Liver (tissue), 9 donors: ENCODE data around the gene LYRM2. TPM values are rescaled to one million over a fixed set of nuclear protein-coding genes. Genes with fewer than 3 reads are reported as not detected.

Experiments used
- DNase-seq: peaks from one replicate; pipeline ENCODE4 v3.0.0-alpha.2; 2017; ENCODE audit warnings: low spot score
- H3K27ac ChIP-seq, 2 donors: one replicate each; pipeline ENCODE4 v1.7.0; 2013; ENCODE audit warnings: inconsistent platforms in 2 of 2, low read length in 2 of 2, control low read depth in 1 of 2, low read depth in 1 of 2, mild to moderate bottlenecking in 1 of 2
- H3K27me3 ChIP-seq, 4 donors: one replicate each; pipeline versions ENCODE4 v1.6.1 to v1.7.0; 2013; ENCODE audit warnings: low read length in 3 of 4, inconsistent platforms in 1 of 4, mild to moderate bottlenecking in 1 of 4, moderate library complexity in 1 of 4; ENCODE audit not compliant: control insufficient read depth in 4 of 4, insufficient read depth in 4 of 4
- H3K36me3 ChIP-seq, 4 donors: one replicate each; pipeline versions ENCODE4 v1.6.1 to v1.7.0; 2013; ENCODE audit warnings: low read length in 3 of 4, mild to moderate bottlenecking in 3 of 4, low read depth in 1 of 4, moderate library complexity in 1 of 4; ENCODE audit not compliant: control insufficient read depth in 4 of 4, insufficient read depth in 3 of 4
- H3K4me1 ChIP-seq, 4 donors: one replicate each; pipeline versions ENCODE4 v1.6.1 to v1.7.0; 2013; ENCODE audit warnings: low read length in 3 of 4, mild to moderate bottlenecking in 3 of 4, moderate library complexity in 1 of 4; ENCODE audit not compliant: control insufficient read depth in 4 of 4, insufficient read depth in 4 of 4
- H3K4me3 ChIP-seq, 3 donors: one replicate each; pipeline versions ENCODE4 v1.6.1 to v1.7.0; 2013; ENCODE audit warnings: low read length in 3 of 3, control low read depth in 1 of 3, low read depth in 1 of 3, mild to moderate bottlenecking in 1 of 3
- H3K9ac ChIP-seq, 2 donors: one replicate each; pipeline ENCODE4 v1.7.0; 2013; ENCODE audit warnings: low read length in 2 of 2, mild to moderate bottlenecking in 2 of 2, moderate library complexity in 2 of 2, control low read depth in 1 of 2, low read depth in 1 of 2
- H3K9me3 ChIP-seq, 4 donors: one replicate each; pipeline versions ENCODE4 v1.6.1 to v1.7.0; 2013; ENCODE audit warnings: low read length in 3 of 4; ENCODE audit not compliant: control insufficient read depth in 4 of 4
- CTCF ChIP-seq: fragments of 150-350 bp; IDR thresholded peaks from 2 replicates; pipeline ENCODE4 v1.5.1; 2017; ENCODE audit warnings: improper control_type of control experiment, low read depth, low read length; ENCODE audit not compliant: missing input control
- EGR1 ChIP-seq, 2 donors: IDR thresholded peaks; 2 replicates each; pipeline ENCODE4 v1.6.1; 2016 to 2018; ENCODE audit warnings: antibody characterized with exemption in 2 of 2, low read depth in 2 of 2
- FOXA1 ChIP-seq: IDR thresholded peaks from 2 replicates; pipeline ENCODE4 v1.6.1; 2016; ENCODE audit warnings: antibody characterized with exemption
- FOXA2 ChIP-seq: IDR thresholded peaks from 2 replicates; pipeline ENCODE4 v1.6.1; 2016; ENCODE audit warnings: antibody characterized with exemption
- GABPA ChIP-seq, 2 donors: IDR thresholded peaks in 1 of 2; conservative IDR thresholded peaks in 1 of 2; 2 replicates each; pipeline ENCODE4 v1.6.1; 2016; ENCODE audit warnings: antibody characterized with exemption in 2 of 2, mild to moderate bottlenecking in 1 of 2, moderate library complexity in 1 of 2
- HNF4A ChIP-seq, 2 donors: conservative IDR thresholded peaks; 2 replicates each; pipeline ENCODE4 v1.6.1; 2016; ENCODE audit warnings: antibody characterized with exemption in 2 of 2, mild to moderate bottlenecking in 2 of 2
- HNF4G ChIP-seq: IDR thresholded peaks from 2 replicates; pipeline ENCODE4 v1.6.1; 2016; ENCODE audit warnings: antibody characterized with exemption
- JUND ChIP-seq, 2 donors: IDR thresholded peaks; 2 replicates each; pipeline ENCODE4 v1.6.1; 2016; ENCODE audit warnings: antibody characterized with exemption in 2 of 2
- NR2F2 ChIP-seq: IDR thresholded peaks from 2 replicates; pipeline ENCODE4 v1.6.1; 2016; ENCODE audit warnings: antibody characterized with exemption
- RAD21 ChIP-seq, 2 donors: IDR thresholded peaks; 2 replicates each; pipeline ENCODE4 v1.6.1; 2016; ENCODE audit warnings: antibody characterized with exemption in 2 of 2, mild to moderate bottlenecking in 2 of 2
- RXRA ChIP-seq, 2 donors: IDR thresholded peaks; 2 replicates each; pipeline ENCODE4 v1.6.1; 2017 to 2018; ENCODE audit warnings: antibody characterized with exemption in 2 of 2, mild to moderate bottlenecking in 1 of 2
- SP1 ChIP-seq: IDR thresholded peaks from 2 replicates; pipeline ENCODE4 v1.6.1; 2018; ENCODE audit warnings: antibody characterized with exemption, mild to moderate bottlenecking
- TAF1 ChIP-seq: conservative IDR thresholded peaks from 2 replicates; pipeline ENCODE4 v1.6.1; 2016; ENCODE audit warnings: antibody characterized with exemption, mild to moderate bottlenecking
- YY1 ChIP-seq: IDR thresholded peaks from 2 replicates; pipeline ENCODE4 v1.6.1; 2016; ENCODE audit warnings: antibody characterized with exemption, mild to moderate bottlenecking
- ZBTB33 ChIP-seq: IDR thresholded peaks from 2 replicates; pipeline ENCODE4 v1.6.1; 2016; ENCODE audit warnings: antibody characterized with exemption
- WGBS: extraction: QIAGEN DNeasy Blood & Tissue Kit; methylation state at CpG from one replicate; pipeline ENCODE4 v1.1.7; 2013; 5-methylcytosine and 5-hydroxymethylcytosine counted together
- polyA plus RNA-seq, 2 donors: library from polyadenylated mRNA; stranded (reverse) in 1 of 2; unstranded in 1 of 2; fragments of 200-250 nt in 1 of 2; fragments of >200 nt in 1 of 2; fragmentation: Nextera tagmentation in 1 of 2; extraction: Ambion mirVana in 1 of 2; gene quantifications; one replicate each; pipeline versions ENCODE4 v1.2.1 to v1.2.3, GENCODE V29; 2013 to 2015
- total RNA-seq, 2 donors: library from RNA; depleted of rRNA; stranded (reverse); fragments of >200 nt; gene quantifications; one replicate each; pipeline ENCODE4 v1.2.3, GENCODE V29; 2014
- TF ChIP-seq, protein P1 (sequence below): IDR thresholded peaks from 2 replicates; pipeline ENCODE4 v1.6.1; 2016; ENCODE audit warnings: antibody characterized with exemption, mild to moderate bottlenecking
- TF ChIP-seq, protein P2 (sequence below): IDR thresholded peaks from 2 replicates; pipeline ENCODE4 v1.6.1; 2016; ENCODE audit warnings: antibody characterized with exemption
- TF ChIP-seq, protein P3 (sequence below): IDR thresholded peaks from 2 replicates; pipeline ENCODE4 v1.6.1; 2016; ENCODE audit warnings: antibody characterized with exemption
- donor health status: healthy.
- donor health status: healthy.
- donor health status: healthy.
- donor health status: healthy.
- donor health status: healthy.

The LYRM2 gene
- total and polyA plus RNA-seq, 4 donors: 8.9 to 34.7 (median 12.4) TPM

- Histone ChIP-seq H3K36me3 (peaks cover 0 to 23% (median 19%) of the 10 kb centered on the region in 4 donors), H3K4me1 (peaks cover 0 to 15% (median 9%) of the 10 kb centered on the region in 4 donors), H3K9me3 (no peaks in the 10 kb centered on the region), H3K27ac (no peak overlapping the region), H3K4me3 (no peak overlapping the region), H3K27me3 (no peaks in the 10 kb centered on the region), H3K9ac (no peak overlapping the region)
- no peak for TF ChIP-seq JUND (IDR thresholded peaks at IDR 0.05)
- TF ChIP-seq, protein P1, sequence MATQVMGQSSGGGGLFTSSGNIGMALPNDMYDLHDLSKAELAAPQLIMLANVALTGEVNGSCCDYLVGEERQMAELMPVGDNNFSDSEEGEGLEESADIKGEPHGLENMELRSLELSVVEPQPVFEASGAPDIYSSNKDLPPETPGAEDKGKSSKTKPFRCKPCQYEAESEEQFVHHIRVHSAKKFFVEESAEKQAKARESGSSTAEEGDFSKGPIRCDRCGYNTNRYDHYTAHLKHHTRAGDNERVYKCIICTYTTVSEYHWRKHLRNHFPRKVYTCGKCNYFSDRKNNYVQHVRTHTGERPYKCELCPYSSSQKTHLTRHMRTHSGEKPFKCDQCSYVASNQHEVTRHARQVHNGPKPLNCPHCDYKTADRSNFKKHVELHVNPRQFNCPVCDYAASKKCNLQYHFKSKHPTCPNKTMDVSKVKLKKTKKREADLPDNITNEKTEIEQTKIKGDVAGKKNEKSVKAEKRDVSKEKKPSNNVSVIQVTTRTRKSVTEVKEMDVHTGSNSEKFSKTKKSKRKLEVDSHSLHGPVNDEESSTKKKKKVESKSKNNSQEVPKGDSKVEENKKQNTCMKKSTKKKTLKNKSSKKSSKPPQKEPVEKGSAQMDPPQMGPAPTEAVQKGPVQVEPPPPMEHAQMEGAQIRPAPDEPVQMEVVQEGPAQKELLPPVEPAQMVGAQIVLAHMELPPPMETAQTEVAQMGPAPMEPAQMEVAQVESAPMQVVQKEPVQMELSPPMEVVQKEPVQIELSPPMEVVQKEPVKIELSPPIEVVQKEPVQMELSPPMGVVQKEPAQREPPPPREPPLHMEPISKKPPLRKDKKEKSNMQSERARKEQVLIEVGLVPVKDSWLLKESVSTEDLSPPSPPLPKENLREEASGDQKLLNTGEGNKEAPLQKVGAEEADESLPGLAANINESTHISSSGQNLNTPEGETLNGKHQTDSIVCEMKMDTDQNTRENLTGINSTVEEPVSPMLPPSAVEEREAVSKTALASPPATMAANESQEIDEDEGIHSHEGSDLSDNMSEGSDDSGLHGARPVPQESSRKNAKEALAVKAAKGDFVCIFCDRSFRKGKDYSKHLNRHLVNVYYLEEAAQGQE: no peak
- TF ChIP-seq EGR1 (IDR thresholded peaks at IDR 0.05; ENCODE audit: low read depth in 2 of 2): no peak
- no peak for TF ChIP-seq NR2F2
- no peak for TF ChIP-seq RXRA (IDR thresholded peaks at IDR 0.05)
- TF ChIP-seq FOXA1: no peak
- no peak for TF ChIP-seq SP1
- TF ChIP-seq YY1: no peak
- no peak for TF ChIP-seq TAF1
- TF ChIP-seq, protein P2, sequence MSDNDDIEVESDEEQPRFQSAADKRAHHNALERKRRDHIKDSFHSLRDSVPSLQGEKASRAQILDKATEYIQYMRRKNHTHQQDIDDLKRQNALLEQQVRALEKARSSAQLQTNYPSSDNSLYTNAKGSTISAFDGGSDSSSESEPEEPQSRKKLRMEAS: no peak
- no peak for TF ChIP-seq GABPA (IDR thresholded peaks at IDR 0.05 in 1 of 2, conservative IDR thresholded peaks at IDR 0.05 in 1 of 2)
- TF ChIP-seq HNF4G: no peak
- TF ChIP-seq CTCF: no peak
- no peak for TF ChIP-seq HNF4A (conservative IDR thresholded peaks at IDR 0.05)
- TF ChIP-seq ZBTB33: no peak
- TF ChIP-seq FOXA2: no peak
- TF ChIP-seq, protein P3, sequence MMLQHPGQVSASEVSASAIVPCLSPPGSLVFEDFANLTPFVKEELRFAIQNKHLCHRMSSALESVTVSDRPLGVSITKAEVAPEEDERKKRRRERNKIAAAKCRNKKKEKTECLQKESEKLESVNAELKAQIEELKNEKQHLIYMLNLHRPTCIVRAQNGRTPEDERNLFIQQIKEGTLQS: no peak
- TF ChIP-seq RAD21 (IDR thresholded peaks at IDR 0.05): no peak
- no peak for DNase-seq
- 95% methylated on average over 4 of the region's 4 CpGs for WGBS
Observed at GRCh38 chr6:89640804-89641203, 2.3 kb upstream of the LYRM2 start.
